H54 (cell line): Measurements from ENCODE around the gene PMPCA.
"Not testable (repeated sequence)": the region's sequence is repeated elsewhere in the genome, so short reads cannot be mapped to it uniquely, and the experiment has no call there.

Source experiments
- DNase-seq: peaks from one replicate; pipeline ENCODE4 v3.0.0; 2011; ENCODE audit warnings: low spot score, mixed read lengths; ENCODE audit not compliant: insufficient read length
- FAIRE-seq: peaks from 3 replicates; lab custom pipeline; 2011; peaks lifted over from hg19 to GRCh38; lab: Jason Lieb, UNC
- POLR2A ChIP-seq: IDR thresholded peaks from 2 replicates; pipeline ENCODE4 v1.6.1; 2011; ENCODE audit warnings: low read depth, mild to moderate bottlenecking, low read length

The PMPCA gene

DNA sequence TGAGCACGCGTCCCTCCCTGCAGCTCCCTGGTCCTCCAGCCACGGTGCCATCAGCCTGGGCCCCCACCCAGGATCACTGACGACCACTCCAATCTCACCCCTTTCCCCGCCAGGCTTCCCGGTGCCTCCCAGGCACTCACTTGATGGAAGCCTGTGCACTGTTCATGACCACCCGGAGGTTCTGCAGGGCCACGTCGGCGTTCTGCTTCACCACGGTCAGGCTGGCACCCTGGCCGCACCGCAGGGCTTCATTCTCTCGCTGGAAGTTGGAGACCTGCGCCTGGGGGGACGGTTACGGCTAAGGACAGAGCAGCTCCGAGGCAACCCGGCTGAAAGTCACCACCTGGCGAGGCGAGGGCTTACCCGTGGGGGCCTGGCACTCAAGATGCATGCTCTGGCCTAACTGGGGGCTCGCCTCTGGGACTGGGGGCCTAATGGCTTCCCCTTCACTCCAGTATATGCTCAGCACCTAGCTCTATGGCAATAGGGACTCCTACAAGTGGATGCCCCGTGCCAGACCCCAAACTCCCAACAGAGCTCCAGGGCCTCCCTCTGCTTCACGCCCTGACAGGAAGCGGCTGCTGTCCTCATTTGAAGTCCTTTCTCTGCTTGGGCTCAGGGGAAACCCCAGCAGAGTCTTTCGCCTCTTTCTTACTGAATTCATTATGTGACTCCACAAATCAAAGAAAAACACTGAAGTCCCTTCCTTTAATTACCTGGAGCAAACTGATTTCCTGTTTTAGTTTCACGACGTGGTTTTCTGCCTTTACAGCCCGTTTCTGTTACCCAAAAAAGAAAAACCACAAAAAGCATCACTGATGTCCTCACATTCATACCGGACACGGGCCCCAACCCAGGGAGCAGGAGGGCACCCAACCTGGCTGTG, 6.3 kb upstream of the PMPCA start:
- TF ChIP-seq POLR2A = no peak
- no peak for FAIRE-seq
- no peak for DNase-seq

DNA sequence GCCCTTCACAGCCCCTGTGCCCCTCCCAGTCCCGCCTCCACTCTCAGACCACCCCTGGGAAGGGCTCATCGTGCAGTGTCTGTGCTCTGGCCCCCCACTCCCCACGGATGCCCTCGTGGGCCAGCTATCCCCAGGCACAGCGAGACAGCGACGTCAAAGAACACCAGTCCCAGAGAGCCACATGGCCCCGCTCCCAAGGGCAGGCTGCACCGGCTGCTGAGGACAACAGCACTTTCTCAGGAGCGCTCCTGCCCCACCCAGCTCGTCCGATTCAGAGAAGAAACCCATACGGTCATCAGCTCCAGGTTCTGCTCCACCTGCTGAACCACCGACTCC, 5.7 kb upstream of the PMPCA start:
- FAIRE-seq = no peak
- no peak for DNase-seq
- no peak for TF ChIP-seq POLR2A

DNA sequence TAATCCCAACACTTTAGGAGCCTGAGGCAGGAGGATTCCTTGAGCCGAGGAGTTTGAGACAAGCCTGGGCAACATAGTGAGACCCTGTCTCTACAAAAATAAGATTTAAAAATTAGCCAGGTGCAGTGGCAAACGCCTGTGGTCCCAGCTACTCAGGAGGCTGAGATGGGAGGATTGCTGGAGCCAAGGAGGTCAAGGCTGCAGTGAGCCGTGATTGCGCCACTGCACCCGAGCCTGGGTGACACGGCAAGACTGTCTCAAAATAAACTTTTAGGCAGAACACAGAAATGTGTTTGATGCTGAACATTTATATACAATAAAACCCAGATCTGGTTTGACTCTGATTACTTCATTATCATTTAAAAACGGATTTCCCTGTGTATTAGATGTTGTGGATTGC, 5.0 kb upstream of the PMPCA start:
- TF ChIP-seq POLR2A = no peak
- DNase-seq (no peak), FAIRE-seq (no peak)

DNA sequence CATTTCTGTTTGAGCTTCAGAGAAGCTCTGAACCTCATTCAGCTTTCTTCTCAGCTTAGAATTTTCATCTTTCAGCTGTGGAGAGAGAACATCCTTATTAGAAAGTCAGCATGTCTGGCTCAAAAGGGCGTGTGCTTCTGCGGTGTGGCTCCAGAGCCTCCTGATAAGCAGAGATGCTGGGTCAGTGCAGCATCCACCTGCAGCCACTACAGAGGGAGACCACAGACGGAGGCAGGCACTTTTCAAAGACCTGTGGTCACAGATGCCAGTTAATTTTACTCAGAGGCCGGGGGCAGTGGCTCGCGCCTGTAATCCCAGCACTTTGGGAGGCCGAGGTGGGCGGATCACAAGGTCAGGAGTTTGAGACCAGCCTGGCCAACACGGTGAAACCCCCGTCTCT, 4.6 kb upstream of the PMPCA start:
- FAIRE-seq, DNase-seq: not testable (repeated sequence)

DNA sequence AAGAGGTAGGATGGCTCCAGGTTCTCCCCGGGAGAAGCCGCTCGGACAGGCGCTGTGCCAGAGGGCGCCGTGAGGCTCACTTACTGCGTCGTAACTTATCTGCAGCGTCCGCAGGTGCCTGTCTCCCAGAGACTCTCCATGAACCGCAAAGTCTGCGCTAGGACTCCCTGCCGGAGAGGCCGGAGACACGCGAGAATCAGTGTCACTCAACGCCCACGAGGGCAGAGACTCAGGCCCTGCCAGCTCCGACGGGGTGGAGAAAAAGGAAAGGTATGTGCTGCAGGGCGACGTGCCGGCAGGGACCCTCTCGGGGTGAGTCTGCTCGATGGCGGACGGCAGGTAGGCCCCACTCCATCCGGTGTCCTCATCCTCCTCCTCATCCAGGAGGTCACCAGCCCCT, 3.4 kb upstream of the PMPCA start:
- not testable (repeated sequence) for FAIRE-seq, DNase-seq

DNA sequence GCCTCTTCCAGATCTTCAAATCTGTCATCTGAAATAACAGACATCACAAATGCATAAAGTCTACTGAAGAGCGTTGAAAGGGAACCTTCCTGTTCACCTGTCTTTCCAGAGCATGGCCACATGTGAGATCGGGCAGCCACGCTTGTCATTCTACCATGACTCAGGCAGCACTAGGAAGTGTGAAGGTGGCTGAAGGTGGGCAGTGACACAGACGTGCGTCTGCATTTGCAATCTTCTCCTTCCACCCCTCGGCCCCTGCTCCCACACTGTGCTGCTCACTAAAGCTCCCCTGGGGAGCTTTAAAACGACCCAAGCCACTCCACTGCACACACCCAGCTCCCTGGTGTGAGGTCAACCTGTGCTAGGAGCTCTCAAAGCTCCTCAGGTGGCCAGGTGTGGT, 2.5 kb upstream of the PMPCA start:
- FAIRE-seq = no peak
- no peak for DNase-seq
- TF ChIP-seq POLR2A = no peak

DNA sequence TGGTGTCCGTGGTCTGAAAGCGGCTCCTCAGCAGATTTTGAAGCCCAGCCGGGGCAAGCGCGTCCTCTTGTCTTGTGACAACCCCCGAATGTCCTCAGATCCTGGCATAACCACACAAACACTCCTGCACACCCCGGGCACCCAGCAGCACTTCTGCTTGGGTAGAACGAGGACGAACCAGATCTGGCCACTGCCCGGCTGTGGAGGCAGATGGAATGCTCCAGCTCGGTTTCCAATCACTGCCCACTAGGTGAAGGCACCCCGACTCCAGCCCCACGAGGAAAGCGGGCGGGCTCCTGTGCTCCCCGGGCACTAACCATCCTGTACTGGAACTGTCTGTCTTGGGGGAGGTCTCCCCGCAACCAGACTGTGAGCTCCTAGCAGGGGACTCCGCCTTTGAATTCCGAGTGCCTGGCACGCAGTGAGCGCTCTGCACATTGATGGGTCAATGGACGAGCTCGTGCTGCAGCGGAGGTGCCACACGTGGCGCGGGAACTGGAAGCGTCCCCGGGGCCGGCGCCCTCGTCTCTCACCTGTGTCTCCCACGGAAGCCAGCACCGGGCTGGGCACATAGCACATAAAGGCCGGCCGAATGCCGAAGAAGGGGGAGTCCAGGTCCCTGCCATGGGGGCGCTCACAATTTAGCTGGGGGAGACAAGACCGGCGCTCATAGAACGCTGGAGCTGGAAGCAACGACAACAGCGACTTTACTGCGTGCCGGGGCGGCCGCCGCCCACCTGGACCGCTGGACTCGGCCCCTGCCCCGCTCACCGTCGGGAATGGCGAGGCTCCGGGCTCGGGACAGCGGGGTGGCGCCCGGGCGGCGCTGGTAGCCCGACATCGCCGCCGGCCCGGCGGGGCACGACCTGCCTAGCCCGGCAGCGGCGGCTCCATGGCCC, 652 bp upstream of the PMPCA start:
- peak; percentile 6; the same call in 1 of the 2 replicates for TF ChIP-seq POLR2A
- FAIRE-seq = no peak
- DNase-seq = peak; percentile 58

DNA sequence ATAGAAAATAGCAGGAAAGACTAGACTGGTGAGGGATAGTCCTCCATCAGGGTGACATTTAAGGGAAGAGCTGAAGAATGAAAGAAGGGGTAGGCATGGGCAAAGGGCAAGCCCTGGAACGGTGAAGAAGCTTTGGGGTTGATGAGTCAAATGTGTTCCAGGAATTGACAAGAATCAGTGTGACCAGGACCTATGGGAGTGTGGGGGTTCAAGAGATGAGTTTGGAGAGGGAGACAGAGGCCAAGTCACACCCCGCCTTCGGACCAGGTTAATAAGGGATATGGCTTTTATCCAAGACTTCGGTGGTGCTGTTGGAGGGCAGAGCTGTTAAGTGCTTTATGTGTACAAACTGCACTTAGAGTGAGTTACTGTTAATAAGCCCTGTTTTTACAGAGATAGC, 920 bp downstream of the PMPCA start:
- no peak for DNase-seq
- FAIRE-seq = no peak
- TF ChIP-seq POLR2A = no peak

DNA sequence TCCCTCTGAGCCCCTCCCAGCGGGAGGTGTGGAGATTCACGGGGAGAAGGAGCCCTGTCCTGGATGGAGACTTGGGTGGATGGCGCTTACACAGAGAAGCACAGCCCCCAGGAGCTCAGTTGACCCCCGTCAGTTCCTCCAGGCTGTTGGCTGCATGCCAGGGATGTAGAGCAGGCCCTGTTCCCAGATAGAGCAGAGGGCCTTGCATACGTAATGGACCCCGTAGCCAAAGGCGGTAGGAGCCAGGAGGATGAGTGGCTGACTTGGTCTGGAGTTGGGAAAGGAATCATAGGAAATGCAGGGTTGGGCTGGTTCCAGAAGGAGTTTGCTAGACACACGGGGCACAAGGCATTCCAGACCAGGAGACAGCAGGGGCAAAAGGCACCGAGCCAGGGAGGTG, 2.5 kb downstream of the PMPCA start:
- FAIRE-seq = no peak
- TF ChIP-seq POLR2A = no peak
- DNase-seq = no peak

DNA sequence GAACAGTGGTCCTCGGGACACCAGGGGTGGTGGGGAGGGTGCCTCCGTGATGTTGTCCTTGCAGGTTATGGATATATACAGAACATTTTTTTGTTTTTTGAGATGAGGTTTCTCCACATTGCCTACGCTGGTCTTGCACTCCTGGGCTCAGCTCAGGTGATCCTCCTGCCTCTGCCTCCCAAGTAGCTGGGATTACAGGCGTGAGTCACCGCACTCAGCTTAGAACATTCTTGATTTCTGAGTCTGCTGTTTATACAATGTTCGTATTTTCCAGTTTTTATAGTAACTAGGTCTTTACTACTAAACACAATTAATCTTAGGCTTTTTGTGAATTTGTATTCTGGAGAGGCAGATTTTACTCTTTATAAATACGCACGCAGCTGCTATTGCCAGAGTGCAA, 6.0 kb downstream of the PMPCA start:
- no peak for TF ChIP-seq POLR2A
- DNase-seq (no peak), FAIRE-seq (no peak)

DNA sequence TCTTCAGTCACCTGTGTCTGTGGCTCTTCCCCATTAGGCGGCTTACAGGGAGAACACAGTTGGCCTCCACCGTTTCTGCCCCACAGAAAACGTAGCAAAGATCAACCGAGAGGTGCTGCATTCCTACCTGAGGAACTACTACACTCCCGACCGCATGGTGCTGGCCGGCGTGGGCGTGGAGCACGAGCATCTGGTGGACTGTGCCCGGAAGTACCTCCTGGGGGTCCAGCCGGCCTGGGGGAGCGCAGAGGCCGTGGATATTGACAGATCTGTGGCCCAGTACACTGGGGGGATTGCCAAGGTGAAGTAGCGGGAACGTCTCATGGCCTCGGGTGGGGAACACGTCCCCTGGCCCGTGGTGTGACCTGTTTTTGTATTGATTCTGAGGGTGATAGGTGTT, 6.5 kb downstream of the PMPCA start:
- DNase-seq (no peak), FAIRE-seq (no peak)
- no peak for TF ChIP-seq POLR2A

DNA sequence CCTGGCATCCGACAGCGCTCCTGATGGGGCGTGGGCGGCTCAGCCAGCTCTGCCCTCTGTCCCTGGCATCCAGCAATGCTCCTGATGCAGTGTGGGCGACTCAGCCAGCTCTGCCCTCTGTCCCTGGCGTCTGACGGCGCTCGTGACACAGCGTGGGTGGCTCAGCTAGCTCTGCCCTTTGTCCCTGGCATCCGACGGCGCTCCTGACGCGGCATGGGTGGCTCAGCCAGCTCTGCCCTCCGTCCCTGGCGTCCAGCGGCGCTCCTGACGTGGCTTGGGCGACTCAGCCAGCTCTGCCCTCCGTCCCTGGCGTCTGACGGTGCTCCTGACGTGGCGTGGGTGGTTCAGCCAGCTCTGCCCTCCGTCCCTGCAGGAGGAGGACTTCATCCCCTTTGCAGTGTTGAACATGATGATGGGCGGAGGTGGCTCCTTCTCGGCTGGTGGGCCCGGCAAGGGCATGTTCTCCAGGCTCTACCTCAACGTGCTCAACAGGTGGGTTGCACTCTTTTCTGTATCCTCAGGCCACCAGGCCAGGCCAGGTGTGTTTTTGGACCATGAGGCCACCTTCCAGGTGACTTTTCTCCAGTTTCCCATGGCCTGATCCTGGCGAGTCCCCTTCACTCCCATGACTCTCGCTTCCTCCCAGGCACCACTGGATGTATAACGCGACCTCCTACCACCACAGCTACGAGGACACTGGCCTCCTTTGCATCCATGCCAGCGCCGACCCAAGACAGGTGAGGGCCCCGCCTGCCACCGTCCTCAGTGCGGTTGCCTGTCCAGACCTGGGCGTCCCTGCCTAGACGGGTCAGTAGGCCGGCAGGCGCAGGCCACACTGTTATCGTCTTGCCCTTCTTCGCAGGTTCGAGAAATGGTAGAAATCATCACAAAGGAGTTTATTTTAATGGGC, 8.0 kb downstream of the PMPCA start:
- FAIRE-seq = no peak
- TF ChIP-seq POLR2A = no peak
- DNase-seq = no peak

DNA sequence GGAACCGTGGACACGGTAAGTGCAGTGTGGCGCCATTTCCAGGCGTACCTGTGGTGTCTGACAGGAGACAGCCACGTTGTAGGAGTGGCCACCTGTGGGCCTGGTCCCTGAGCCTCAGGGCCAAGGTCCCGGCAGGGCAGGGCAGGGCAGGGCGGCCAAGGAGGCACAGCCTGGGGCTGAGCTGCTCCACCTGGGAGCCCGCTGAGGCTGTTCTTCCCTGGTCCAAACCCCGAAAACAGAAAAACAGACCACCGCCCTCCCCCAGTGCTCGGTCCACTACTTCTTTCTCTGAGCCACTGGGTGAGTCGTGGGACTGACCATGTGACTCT, 8.6 kb downstream of the PMPCA start:
- FAIRE-seq (no peak), DNase-seq (no peak)
- no peak for TF ChIP-seq POLR2A

DNA sequence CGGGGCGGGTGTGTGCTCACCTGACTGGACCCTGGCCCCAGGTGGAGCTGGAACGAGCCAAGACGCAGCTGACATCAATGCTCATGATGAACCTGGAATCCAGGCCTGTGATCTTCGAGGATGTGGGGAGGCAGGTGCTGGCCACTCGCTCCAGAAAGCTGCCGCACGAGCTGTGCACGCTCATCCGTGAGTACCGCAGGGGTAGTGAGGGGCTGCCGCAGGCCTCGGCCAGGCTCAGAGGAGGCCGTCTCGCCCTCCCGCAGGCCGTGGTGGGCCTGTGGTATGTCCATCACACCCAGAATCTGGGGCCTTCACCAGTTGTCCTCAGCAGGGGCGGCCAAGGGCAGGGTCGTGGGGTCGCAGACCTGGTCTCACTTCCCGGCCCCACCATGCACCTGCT, 11.3 kb downstream of the PMPCA start:
- no peak for TF ChIP-seq POLR2A
- DNase-seq (no peak), FAIRE-seq (no peak)
